CD4-positive, alpha-beta T cell (primary cell): ENCODE measurements around the gene KIF5C. TPM values are rescaled to one million over a fixed set of nuclear protein-coding genes. Genes with fewer than 3 reads are reported as not detected.
"Not testable (repeated sequence)": the region's sequence is repeated elsewhere in the genome, so short reads cannot be mapped to it uniquely, and the experiment has no call there.

Source experiments
- ATAC-seq: fragments of 200-7000 bp; cut with Tn5 transposase; one replicate; pipeline ENCODE4 v1.10.0; 2022; ENCODE audit warnings: mild to moderate bottlenecking; ENCODE audit not compliant: poor library complexity
- CTCF ChIA-PET: fragments of 350-600 bp; sonication (Branson Sonifier 250); formaldehyde crosslinking; loops from one replicate; lab custom pipeline; 2021; ENCODE audit warnings: antibody characterized with exemption, inconsistent platforms; lab: Charles Lee
- POLR2A ChIA-PET: fragments of 350-600 bp; sonication (Branson Sonifier 250); formaldehyde crosslinking; loops from one replicate; lab custom pipeline; 2021; ENCODE audit warnings: antibody characterized with exemption, inconsistent platforms; lab: Charles Lee
- DNase-seq, 14 experiments: peaks; one replicate each; pipeline ENCODE4 v3.0.0-alpha.2; 2013 to 2020; ENCODE audit warnings: mixed read lengths in 2 of 14
- H3K27ac ChIP-seq, 2 donors: one replicate each; pipeline versions ENCODE4 v1.5.1 to v1.7.0; 2013; ENCODE audit warnings: low read length in 2 of 2, low read depth in 1 of 2, mild to moderate bottlenecking in 1 of 2
- H3K27me3 ChIP-seq, 2 experiments: 1 replicate in 1 of 2; 2 replicates in 1 of 2; pipeline versions ENCODE4 v1.6.1 to v1.7.0; 2013; ENCODE audit warnings: low read length in 2 of 2, control low read depth in 1 of 2, mild to moderate bottlenecking in 1 of 2, moderate library complexity in 1 of 2; ENCODE audit not compliant: insufficient read depth in 2 of 2, control insufficient read depth in 1 of 2
- H3K36me3 ChIP-seq: one replicate; pipeline ENCODE4 v1.6.1; 2013; ENCODE audit warnings: low read length, control low read depth; ENCODE audit not compliant: insufficient read depth
- H3K4me1 ChIP-seq: one replicate; pipeline ENCODE4 v1.6.1; 2013; ENCODE audit warnings: low read length, control low read depth; ENCODE audit not compliant: insufficient read depth
- H3K4me3 ChIP-seq: one replicate; pipeline ENCODE4 v1.5.1; 2013; ENCODE audit warnings: mild to moderate bottlenecking, low read length, moderate library complexity
- H3K9me3 ChIP-seq, 2 experiments: 1 replicate in 1 of 2; 2 replicates in 1 of 2; pipeline versions ENCODE4 v1.6.1 to v1.7.0; 2013; ENCODE audit warnings: low read length in 2 of 2, mild to moderate bottlenecking in 2 of 2, control low read depth in 1 of 2, moderate library complexity in 1 of 2; ENCODE audit not compliant: control insufficient read depth in 1 of 2, insufficient read depth in 1 of 2
- H3K27ac Mint-ChIP-seq: one replicate; pipeline ENCODE4 v1.8.0; 2020; ENCODE audit warnings: mixed read lengths
- H3K27me3 Mint-ChIP-seq: one replicate; pipeline ENCODE4 v1.8.0; 2021; ENCODE audit warnings: mixed read lengths
- H3K36me3 Mint-ChIP-seq: one replicate; pipeline ENCODE4 v1.8.0; 2021; ENCODE audit warnings: low read depth, mixed read lengths
- H3K4me1 Mint-ChIP-seq: one replicate; pipeline ENCODE4 v1.8.0; 2021; ENCODE audit warnings: low read depth, mixed read lengths
- H3K4me3 Mint-ChIP-seq: one replicate; pipeline ENCODE4 v1.8.0; 2020; ENCODE audit warnings: mild to moderate bottlenecking, mixed read lengths
- H3K9me3 Mint-ChIP-seq: one replicate; pipeline ENCODE4 v1.8.0; 2020; ENCODE audit warnings: mixed read lengths
- CTCF ChIP-seq: fragments of 200-600 bp; IDR thresholded peaks from one replicate; pipeline ENCODE4 v1.8.0; 2022; ENCODE audit warnings: antibody characterized with exemption, mild to moderate bottlenecking
- intact Hi-C, 2 experiments: fragments of 100-400 bp; cut with DNase I in 1 of 2; cut with micrococcal nuclease in 1 of 2; formaldehyde crosslinking; loops; one replicate each; pipeline versions ENCODE4 v1.15.1 to v1.9.0; 2023 to 2025; cut with DNase I, micrococcal nuclease
- total RNA-seq, 174 experiments: library from RNA in 2 of 174; stranded (reverse) in 2 of 174; gene quantifications; one replicate each; pipeline ENCODE4 v1.2.3 and lab custom pipeline; 2021 to 2026

The KIF5C gene
- total RNA-seq, 2 experiments from 2014 or later, result 7.3 to 8.1 TPM

- no peak for DNase-seq
Measured at GRCh38 chr2:148979164-148979918, 104.3 kb downstream of the KIF5C start.

GRCh38 chr2:148979919-148980277 lies 104.9 kb downstream of the KIF5C start:
- no peak overlapping the region for H3K27ac ChIP-seq
- no peak overlapping the region for H3K27ac Mint-ChIP-seq
- no peaks in the 10 kb centered on the region for H3K9me3 Mint-ChIP-seq
- H3K4me1 Mint-ChIP-seq, result no peaks in the 10 kb centered on the region
- DNase-seq (no peak), ATAC-seq (no peak)
- H3K36me3 ChIP-seq, result peaks cover 10% of the 10 kb centered on the region
- no peak overlapping the region for H3K4me3 Mint-ChIP-seq
- no peaks in the 10 kb centered on the region for H3K27me3 ChIP-seq
- H3K36me3 Mint-ChIP-seq, result peaks cover 21% of the 10 kb centered on the region
- no peaks in the 10 kb centered on the region for H3K4me1 ChIP-seq
- intact Hi-C loops, result loop anchor here in 1 of 2 experiments (10.0 kb wide), 1 partner anchor 415 kb away; no protein-coding TSS in a partner anchor
- H3K9me3 ChIP-seq, result no peaks in the 10 kb centered on the region
- ChIA-PET POLR2A (no interaction called here), CTCF (no interaction called here)
- no peak overlapping the region for H3K4me3 ChIP-seq
- H3K27me3 Mint-ChIP-seq, result no peaks in the 10 kb centered on the region
- TF ChIP-seq CTCF, result no peak

More at GRCh38 chr2:148979164-148979918, 104.3 kb downstream of the KIF5C start:
- H3K27ac Mint-ChIP-seq, result no peak overlapping the region
- TF ChIP-seq CTCF, result no peak
- H3K4me1 Mint-ChIP-seq, result no peaks in the 10 kb centered on the region
- POLR2A ChIA-PET, result no interaction called here
- H3K27me3 Mint-ChIP-seq, result no peaks in the 10 kb centered on the region
- no peaks in the 10 kb centered on the region for H3K9me3 Mint-ChIP-seq
- H3K36me3 ChIP-seq, result peaks cover 10% of the 10 kb centered on the region
- H3K27me3 ChIP-seq, result no peaks in the 10 kb centered on the region
- intact Hi-C loops, result no loop called here
- H3K9me3 ChIP-seq, result no peaks in the 10 kb centered on the region
- no peak overlapping the region for H3K4me3 Mint-ChIP-seq
- no peak for ATAC-seq
- H3K36me3 Mint-ChIP-seq, result peaks cover 21% of the 10 kb centered on the region
- CTCF ChIA-PET, result no interaction called here
- no peaks in the 10 kb centered on the region for H3K4me1 ChIP-seq
- H3K4me3 ChIP-seq, result no peak overlapping the region
- no peak overlapping the region for H3K27ac ChIP-seq

GRCh38 chr2:148980496-148980895 lies 105.5 kb downstream of the KIF5C start:
- POLR2A ChIA-PET, ATAC-seq, H3K4me3 Mint-ChIP-seq, H3K4me1 Mint-ChIP-seq, H3K27me3 Mint-ChIP-seq, DNase-seq, H3K9me3 Mint-ChIP-seq, H3K27me3 ChIP-seq, H3K4me3 ChIP-seq, H3K4me1 ChIP-seq, H3K27ac Mint-ChIP-seq, H3K36me3 ChIP-seq, H3K27ac ChIP-seq, H3K9me3 ChIP-seq: not testable (repeated sequence)
- CTCF ChIA-PET, result interaction anchor here (0.8 kb wide), 1 partner anchor 68 kb away, joined by 3 read pairs; no protein-coding TSS in a partner anchor
- intact Hi-C loops, result loop anchor here in 1 of 2 experiments (10.0 kb wide), 1 partner anchor 416 kb away; no protein-coding TSS in a partner anchor
- H3K36me3 Mint-ChIP-seq, result peaks cover 21% of the 10 kb centered on the region
